ENCODE measurements around the gene HMGB4.

HMGB4 gene, protein sequence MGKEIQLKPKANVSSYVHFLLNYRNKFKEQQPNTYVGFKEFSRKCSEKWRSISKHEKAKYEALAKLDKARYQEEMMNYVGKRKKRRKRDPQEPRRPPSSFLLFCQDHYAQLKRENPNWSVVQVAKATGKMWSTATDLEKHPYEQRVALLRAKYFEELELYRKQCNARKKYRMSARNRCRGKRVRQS

DNA sequence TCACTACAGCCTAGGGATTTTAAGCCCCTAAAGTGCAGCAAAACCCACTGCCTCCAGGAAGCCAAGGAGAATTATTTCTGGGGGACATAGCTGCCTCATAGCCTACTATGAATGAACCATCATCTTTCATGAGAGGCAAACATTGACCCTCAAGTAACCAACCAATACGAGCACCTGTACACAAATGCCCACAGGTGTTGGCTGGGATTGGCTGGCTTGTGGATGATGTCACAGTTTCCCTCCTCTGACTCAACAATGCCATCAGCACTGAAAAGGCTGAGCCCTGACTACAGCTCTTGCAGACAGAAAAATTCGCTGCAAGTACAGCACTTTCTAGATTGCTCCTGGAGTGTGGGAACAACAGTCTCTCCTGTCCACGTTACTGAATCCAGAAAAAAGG lies at the start of gene HMGB4:
Gene HMGB4, plus strand, starts transcription at position 301 of the 400 bp plus-strand sequence. CDS start 113 bp downstream, outside the sequence.
- DNase-seq (ENCODE audit: low read depth), result no peak

DNA sequence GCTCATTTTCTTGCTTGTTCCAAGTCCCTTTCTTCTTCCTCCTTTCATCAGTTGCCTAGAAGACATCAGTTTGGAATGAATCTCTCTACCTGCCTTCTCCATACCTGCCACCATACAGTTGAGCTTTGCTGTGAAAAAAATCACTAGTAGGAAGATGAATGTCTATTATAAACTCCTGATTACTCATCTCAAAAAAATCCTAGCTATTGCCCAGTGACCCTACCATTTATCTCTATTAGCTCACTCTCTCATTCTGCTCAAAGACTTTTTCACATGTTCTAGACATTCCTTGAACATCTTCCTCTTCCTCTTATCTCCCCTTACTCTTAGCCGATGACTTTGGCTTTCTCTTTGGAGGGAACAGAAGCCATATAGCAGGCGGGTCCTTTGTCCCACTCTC lies 49.7 kb upstream of the HMGB4 start:
- no peak for DNase-seq (ENCODE audit: low read depth)

- DNase-seq (ENCODE audit: low read depth), result no peak
These were observed 48.8 kb upstream of the HMGB4 start for GRCh38 chr1:33815061-33815460.

DNA sequence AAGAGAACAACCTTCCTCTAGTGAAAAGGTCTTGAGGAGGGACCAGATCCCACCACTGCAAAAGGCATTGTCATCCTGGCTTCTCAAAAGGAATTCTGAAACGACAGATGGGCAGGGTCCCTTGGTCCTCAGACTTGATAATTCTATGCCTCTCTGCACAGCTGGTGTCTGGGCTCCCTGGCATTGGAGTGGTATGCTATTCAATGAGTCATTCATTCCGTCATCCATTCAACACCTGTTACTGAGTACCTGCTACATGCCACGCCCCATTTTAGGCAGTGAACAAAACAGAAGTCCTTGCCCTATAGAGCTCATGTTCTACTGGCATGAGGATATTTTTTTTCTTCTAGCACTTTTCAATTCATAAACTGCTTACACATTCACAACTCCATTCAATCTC lies 45.8 kb upstream of the HMGB4 start:
- DNase-seq (ENCODE audit: low read depth), result no peak

GRCh38 chr1:33819290-33819912 lies 44.5 kb upstream of the HMGB4 start:
- DNase-seq (ENCODE audit: low read depth), result no peak

- no peak for DNase-seq (ENCODE audit: low read depth)
These were observed 44.0 kb upstream of the HMGB4 start for GRCh38 chr1:33819913-33820311.

DNA sequence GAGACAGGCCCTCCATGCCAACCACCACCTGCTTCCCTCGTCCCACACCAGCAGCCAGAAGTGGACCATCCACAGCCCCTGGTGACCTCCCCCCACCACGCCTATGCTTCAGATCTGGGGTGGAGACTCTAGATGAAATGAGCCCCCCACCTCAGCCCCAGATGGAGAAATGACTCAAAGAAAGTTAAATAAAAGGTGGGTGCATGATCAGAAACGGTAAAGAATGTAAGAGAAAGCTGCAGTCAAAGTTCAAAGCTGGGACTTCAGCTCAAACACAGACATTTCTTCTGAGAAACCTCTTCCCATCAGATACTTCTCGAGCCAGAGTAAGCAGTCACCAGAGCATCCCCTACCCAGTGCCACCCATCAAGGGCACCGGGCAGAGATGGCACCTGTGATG lies 43.1 kb upstream of the HMGB4 start:
- DNase-seq (ENCODE audit: low read depth), result no peak

DNA sequence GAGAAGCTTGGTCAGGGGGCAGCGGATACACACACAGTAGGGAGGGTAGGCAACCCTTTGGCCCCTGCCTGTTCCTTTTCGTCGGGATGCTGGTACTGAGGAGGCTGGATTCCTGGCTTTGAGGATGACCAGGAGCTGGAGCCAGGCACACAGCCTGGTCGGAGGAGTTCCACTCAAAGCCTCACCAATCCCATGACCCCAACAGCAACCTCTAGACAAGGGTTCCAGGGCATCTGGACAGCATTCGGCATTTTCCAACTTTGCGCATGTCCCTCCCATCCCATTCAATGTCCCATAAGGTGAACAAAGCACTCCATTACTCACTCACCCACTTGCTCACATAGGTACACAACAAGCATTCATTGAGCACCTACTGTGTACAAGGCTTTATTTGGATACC lies 42.6 kb upstream of the HMGB4 start:
- DNase-seq (ENCODE audit: low read depth), result no peak

DNA sequence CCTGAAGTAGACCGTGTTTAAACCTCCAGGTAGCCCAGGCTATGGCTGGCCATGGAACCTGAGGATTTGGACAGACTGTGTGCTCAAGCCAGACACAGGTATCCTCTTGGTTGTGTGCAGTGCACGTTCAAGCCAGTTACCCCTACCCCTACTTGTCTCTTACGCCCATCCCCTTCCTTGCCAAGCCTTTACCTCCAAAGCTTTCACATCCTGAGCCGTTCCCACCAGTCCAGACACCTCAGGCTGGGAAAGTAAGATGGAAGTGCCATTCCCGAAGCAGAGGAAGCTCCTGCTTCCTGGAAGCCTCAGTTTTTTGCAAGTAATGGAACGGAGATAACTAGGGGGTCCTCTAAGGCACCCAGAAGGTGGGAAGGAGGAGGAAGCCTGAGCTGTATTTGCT lies 41.5 kb upstream of the HMGB4 start:
- DNase-seq (ENCODE audit: low read depth), result no peak

GRCh38 chr1:33823401-33823800 lies 40.5 kb upstream of the HMGB4 start:
- no peak for DNase-seq (ENCODE audit: low read depth)

DNA sequence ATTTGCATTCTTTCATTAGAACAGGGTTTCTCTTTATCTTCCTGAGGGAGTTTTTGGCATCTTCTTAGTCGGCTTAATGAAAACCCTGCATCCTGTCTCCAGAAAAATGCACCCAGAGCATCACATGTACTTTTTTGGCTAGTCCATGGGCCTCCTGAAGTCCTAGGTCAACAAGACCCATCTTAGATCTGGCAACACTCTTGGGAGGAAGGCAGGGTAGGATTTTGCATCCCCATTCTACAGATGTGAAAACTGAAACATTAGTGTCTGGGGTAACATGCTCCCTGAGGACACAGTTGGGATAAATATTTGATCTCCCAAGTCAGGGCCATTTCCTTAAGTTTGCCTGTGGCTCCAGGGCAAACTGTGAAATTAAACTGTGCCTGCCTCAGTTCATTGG lies 40.0 kb upstream of the HMGB4 start:
- no peak for DNase-seq (ENCODE audit: low read depth)

DNA sequence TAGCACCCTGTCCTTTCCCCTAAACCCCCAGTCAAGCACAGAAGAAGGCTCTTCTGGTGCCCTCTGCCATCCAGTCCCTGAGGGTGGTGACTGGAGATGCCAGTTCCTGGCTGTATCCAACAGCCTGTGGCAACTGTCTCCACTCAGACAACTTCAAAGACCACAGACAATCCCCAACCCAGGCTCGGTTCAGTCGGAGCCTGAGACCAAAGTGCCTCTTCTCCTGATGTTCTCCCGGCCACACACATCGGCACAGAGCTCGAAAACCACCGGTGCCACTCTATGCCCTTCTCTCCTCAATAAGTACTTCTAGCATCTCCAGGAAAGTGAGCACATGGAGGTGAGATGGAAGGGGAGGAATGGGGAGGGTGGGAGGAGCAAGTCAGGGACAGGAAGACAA lies 39.6 kb upstream of the HMGB4 start:
- no peak for DNase-seq (ENCODE audit: low read depth)

- no peak for DNase-seq (ENCODE audit: low read depth)
These were observed 38.9 kb upstream of the HMGB4 start for GRCh38 chr1:33824971-33825370.

- DNase-seq (ENCODE audit: low read depth), result no peak
These were observed 38.4 kb upstream of the HMGB4 start for GRCh38 chr1:33825506-33825905.

- no peak for DNase-seq (ENCODE audit: low read depth)
These were observed 37.6 kb upstream of the HMGB4 start for GRCh38 chr1:33826311-33826710.

DNA sequence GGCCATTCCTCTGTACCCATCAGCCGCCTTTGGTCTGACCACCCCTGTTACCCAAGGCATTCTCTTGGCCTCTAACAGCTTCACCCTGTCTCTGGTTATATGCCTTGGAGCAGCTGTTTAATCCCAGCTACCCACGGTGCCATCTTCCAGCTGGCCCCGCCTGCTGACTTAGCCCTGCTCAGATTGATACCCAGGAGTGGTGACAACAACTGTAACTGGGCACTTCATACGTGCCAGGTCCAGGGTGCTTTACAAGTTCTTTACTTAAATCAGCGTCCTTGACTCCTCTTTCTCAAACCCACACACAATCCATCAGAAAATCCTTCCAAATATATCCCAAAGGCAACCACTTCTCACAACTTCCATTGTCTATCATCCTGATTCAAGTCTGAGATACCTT lies 37.2 kb upstream of the HMGB4 start:
- DNase-seq (ENCODE audit: low read depth), result no peak

- no peak for DNase-seq (ENCODE audit: low read depth)
These were observed 35.8 kb upstream of the HMGB4 start for GRCh38 chr1:33828059-33828458.

GRCh38 chr1:33828654-33829053 lies 35.2 kb upstream of the HMGB4 start:
- no peak for DNase-seq (ENCODE audit: low read depth)

DNA sequence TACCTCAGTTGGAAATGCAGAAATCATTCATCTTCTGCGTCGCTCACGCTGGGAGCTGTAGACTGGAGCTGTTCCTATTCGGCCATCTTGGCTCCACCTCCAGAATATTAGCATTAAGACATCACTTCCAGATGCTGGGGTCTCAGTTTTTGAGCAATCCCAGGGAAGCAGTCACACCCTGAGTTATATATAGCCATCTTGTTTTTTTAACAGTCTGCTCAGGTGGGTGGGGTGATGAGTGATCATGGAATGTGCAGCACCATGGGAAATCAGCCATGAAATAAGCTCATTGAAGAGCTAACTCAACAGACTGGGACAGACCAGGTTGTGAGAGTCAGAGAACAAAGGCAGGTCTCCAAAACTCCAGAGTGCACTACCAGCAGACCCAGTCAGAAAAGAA lies 27.0 kb upstream of the HMGB4 start:
- DNase-seq (ENCODE audit: low read depth), result no peak

DNA sequence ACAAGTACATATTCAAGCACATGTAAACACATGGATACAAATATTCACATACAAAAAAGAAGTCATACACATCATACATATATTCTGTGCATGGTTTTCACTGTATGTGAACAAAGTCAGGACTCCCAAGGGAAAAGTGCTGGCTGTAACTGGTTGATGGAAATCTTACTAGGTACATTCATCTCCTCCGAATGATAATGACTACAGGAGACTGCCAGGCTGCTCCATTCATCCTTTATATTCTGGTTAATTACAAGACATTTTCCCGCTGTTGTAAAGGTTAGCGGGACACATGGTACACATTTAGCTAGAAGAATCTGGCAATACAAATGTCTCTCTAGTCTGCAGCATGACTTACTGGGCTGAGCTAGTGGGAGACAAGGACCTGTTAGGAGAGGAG lies 26.2 kb upstream of the HMGB4 start:
- DNase-seq (ENCODE audit: low read depth), result no peak

DNA sequence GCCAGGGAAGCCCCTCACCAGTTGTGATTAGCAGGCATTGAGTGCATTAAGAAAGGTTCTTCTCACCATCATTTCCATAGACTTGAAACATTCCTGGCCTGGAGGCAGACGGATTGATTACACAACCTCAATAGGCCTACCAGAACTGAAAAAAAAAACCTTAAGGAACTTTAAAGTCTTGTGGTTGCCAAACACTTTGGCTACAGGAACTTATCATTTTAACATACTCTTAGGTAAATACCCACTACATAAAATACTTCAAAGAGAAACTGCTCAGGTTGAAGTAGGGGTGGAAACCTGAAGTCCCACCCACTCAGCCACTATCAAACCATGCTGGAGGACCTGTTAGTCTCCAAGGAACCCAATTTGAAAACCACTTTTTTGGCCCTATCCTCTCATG lies 22.4 kb upstream of the HMGB4 start:
- no peak for DNase-seq (ENCODE audit: low read depth)

DNA sequence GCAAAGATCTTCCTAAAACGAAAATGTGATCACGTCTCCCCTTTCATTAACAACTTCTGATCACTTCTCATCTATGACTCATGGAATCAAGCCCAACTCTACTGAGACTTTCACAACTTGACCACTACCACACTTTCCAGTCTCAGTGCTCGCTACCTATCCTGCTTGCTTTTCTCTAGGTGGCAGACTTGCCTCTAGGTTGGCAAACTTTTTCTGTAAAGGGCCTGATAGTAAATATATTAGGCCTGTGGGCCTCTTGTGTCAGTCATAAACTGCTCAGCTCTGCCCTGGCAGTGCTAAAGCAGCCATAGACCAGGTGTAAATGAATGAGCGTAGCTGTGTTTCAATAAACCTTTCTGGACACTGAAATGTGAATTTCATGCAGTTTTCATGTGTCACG lies 21.5 kb upstream of the HMGB4 start:
- no peak for DNase-seq (ENCODE audit: low read depth)

DNA sequence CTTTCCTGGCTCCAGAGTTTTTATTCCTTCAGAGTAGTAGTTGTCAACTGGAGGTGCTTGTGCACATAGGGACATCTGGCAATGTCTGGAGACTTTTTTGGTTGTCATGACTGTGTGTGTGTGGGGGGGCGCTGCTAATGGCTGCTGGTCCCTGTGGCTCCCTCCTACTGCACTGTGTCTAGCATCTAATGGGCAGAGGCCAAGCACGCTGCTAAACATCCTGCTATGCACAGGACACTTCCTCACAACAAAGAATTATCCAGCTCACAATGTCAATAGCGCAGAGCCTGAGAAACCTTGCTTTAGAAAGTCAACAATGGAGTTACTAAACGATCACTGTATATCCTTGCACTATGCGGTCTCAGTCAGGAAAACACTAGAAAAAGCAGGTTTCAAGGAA lies 19.7 kb upstream of the HMGB4 start:
- DNase-seq (ENCODE audit: low read depth), result no peak

GRCh38 chr1:33846861-33847260 lies 17.0 kb upstream of the HMGB4 start:
- no peak for DNase-seq (ENCODE audit: low read depth)

All from activated T-cell treated with anti-CD3 and anti-CD28 coated beads for 24 hours (primary cell).